ENCODE measurements around the gene PLXNB2. TPM values are rescaled to one million over a fixed set of nuclear protein-coding genes. Genes with fewer than 3 reads are reported as not detected.

The PLXNB2 gene
- total RNA-seq, 5 donors from 2014 or later (not counting 1 experiment from before 2014, with no cell fraction given) = 4.3 to 11.8 (median 6.5) TPM

DNA sequence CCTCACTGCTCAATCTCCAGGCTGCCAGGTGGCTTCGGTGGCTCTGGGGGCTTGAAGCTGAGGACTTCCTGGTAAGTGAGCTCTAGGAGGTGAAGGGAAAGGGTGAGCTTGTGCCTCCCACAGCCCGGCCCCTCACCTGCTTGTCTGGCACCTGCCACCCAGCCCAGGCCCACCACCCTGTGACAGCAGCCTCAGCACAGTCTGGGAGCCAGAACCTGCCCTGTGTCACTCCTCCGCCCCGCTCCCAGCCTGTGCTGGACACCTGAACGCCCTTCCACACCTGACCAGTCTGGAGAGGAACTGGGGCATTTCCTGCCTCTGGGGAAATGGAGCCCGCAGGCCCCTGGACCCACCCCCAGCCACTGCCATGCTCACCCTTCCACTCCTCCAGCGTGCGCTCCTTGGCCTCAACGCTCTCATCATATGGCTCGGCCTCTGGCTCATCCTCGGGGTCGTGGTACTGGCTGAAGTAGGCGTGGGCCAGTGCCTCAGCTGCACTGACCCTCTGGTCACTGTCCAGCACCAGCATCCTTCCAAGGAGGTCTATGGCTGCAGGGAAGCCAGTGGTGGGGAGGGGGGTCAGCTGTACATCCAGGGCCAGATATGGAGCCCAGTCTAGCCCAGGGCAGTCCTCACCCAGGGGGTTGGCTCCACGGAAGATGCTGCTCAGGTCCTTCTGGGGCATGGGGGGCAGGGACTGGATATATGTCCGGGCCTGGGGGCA lies 42.3 kb downstream of the PLXNB2 start:
- H3K9me3 ChIP-seq = no peaks in the 10 kb centered on the region
- 84% methylated on average over 6 of the region's 15 CpGs for WGBS (ENCODE audit: insufficient coverage)
- H3K36me3 ChIP-seq (ENCODE audit: control insufficient read depth in 2 of 2, extremely low read depth in 1 of 2, insufficient read depth in 1 of 2, low read length in 1 of 2) = no peaks in the 10 kb centered on the region
- POLR2A ChIA-PET = no interaction called here
- Mint-ChIP-seq H3K4me3 (no peak overlapping the region), H3K27ac (no peak overlapping the region), H3K9me3 (no peaks in the 10 kb centered on the region), H3K4me1 (peaks cover 12 to 17% (median 15%) of the 10 kb centered on the region in 3 donors), H3K36me3 (no peaks in the 10 kb centered on the region), H3K27me3 (peaks cover 6 to 17% of the 10 kb centered on the region in 2 donors)
- H3K27me3 ChIP-seq (replicated peaks in 1 of 2; ENCODE audit: control insufficient read depth in 2 of 2, extremely low read depth in 1 of 2, insufficient read depth in 2 of 2, low read length in 1 of 2) = peaks cover 0 to 39% of the 10 kb centered on the region in 2 experiments
- H3K4me1 ChIP-seq (ENCODE audit: control insufficient read depth in 1 of 2, extremely low read depth in 1 of 2, insufficient read depth in 2 of 2, low read length in 2 of 2) = peaks cover 0 to 38% of the 10 kb centered on the region in 2 experiments
- DNase-seq (no peak), ATAC-seq (replicated peaks in 1 of 4) (no peak)
- H3K27ac ChIP-seq (ENCODE audit: low read length) = no peak overlapping the region
- CTCF ChIA-PET = interaction anchor here in 1 of 2 donors (1.2 kb wide), 1 partner anchor 13 kb away, joined by 3 read pairs; no protein-coding TSS in a partner anchor
- H3K4me3 ChIP-seq (ENCODE audit: control insufficient read depth in 1 of 2, extremely low read depth in 1 of 2, low read length in 1 of 2) = no peak overlapping the region

DNA sequence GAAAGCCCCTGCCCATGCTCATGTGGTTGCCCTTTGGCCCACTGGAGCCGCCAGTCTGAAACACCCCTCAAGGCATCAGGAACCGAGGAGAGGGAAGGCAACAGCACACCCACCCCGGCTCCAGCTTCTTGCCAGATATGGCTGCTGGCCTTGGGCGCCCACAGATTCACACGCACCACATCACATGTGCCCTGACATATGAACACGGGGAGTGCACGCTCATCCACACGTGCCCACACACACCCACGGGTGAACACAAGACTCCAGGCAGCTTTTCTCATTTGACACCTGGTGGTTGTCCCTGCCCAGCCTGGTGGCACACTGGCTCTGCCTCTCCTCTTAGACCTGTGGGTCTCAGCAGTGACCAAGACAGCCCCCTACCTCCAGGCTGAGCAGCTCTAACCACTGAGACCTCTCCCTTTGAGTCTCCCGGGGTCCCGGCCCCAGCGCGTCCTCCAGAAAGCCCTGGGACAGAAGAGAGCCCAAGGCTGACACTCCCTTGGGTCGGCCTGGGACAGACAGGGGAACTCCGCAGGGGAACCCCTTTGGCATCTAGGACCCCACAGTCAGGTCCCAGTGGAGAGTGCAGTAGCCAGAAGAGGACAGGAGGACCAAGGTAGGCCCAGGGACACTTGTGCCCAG lies 43.2 kb downstream of the PLXNB2 start:
- Histone ChIP-seq H3K27ac (ENCODE audit: low read length) (no peak overlapping the region), H3K36me3 (ENCODE audit: control insufficient read depth in 2 of 2, extremely low read depth in 1 of 2, insufficient read depth in 1 of 2, low read length in 1 of 2) (no peaks in the 10 kb centered on the region), H3K4me1 (ENCODE audit: control insufficient read depth in 1 of 2, extremely low read depth in 1 of 2, insufficient read depth in 2 of 2, low read length in 2 of 2) (peaks cover 0 to 31% of the 10 kb centered on the region in 2 experiments), H3K4me3 (ENCODE audit: control insufficient read depth in 1 of 2, extremely low read depth in 1 of 2, low read length in 1 of 2) (no peak overlapping the region), H3K27me3 (replicated peaks in 1 of 2; ENCODE audit: control insufficient read depth in 2 of 2, extremely low read depth in 1 of 2, insufficient read depth in 2 of 2, low read length in 1 of 2) (peaks cover 0 to 39% of the 10 kb centered on the region in 2 experiments), H3K9me3 (no peaks in the 10 kb centered on the region)
- H3K4me1 Mint-ChIP-seq = peaks cover 11 to 15% (median 12%) of the 10 kb centered on the region in 3 donors
- DNase-seq = no peak
- POLR2A ChIA-PET = no interaction called here
- WGBS (ENCODE audit: insufficient coverage) = 81% methylated on average over 15 of the region's 15 CpGs
- H3K4me3 Mint-ChIP-seq = no peak overlapping the region
- CTCF ChIA-PET = no interaction called here
- H3K27ac Mint-ChIP-seq = no peak overlapping the region
- H3K36me3 Mint-ChIP-seq = no peaks in the 10 kb centered on the region
- peaks cover 6 to 21% of the 10 kb centered on the region in 2 donors for H3K27me3 Mint-ChIP-seq
- ATAC-seq (replicated peaks in 1 of 4) = no peak
- no peaks in the 10 kb centered on the region for H3K9me3 Mint-ChIP-seq

DNA sequence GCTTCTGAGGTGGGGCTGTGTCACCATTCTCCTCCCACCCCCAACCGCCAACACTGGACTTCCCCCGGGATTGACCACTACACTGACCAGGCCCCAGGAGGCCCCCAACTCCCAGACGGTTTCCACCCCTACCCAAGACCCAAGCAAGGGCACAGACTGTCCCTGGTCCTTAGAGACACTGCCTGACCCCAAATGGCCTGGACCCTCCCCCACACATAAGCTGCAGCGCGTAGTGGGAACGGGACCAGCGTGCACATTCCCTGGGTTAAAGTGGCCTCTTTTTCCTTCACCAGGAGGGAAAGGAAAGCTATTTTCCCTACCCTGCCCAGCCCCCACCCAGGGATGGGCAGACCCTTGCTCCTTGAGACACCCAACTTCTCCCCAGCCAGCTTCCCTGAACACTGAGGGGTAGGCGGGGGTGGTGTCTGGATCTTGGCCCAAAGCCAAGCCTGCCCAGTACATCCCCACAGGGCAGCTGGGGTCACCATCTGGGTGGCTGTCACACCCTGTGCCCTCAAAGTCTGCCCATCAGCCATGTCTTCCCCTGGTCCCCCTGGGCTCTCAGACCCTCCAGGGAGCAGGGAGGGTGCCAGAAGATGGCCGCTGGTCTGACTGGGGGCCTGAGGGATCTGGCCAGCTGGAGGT lies 44.4 kb downstream of the PLXNB2 start:
- Mint-ChIP-seq H3K27ac (no peak overlapping the region), H3K4me3 (no peak overlapping the region), H3K27me3 (peaks cover 14 to 30% of the 10 kb centered on the region in 2 donors), H3K9me3 (no peaks in the 10 kb centered on the region), H3K36me3 (no peaks in the 10 kb centered on the region), H3K4me1 (peaks cover 6 to 8% (median 7%) of the 10 kb centered on the region in 3 donors)
- ChIA-PET CTCF (no interaction called here), POLR2A (no interaction called here)
- Histone ChIP-seq H3K4me3 (ENCODE audit: control insufficient read depth in 1 of 2, extremely low read depth in 1 of 2, low read length in 1 of 2) (no peak overlapping the region), H3K4me1 (ENCODE audit: control insufficient read depth in 1 of 2, extremely low read depth in 1 of 2, insufficient read depth in 2 of 2, low read length in 2 of 2) (peaks cover 0 to 21% of the 10 kb centered on the region in 2 experiments), H3K9me3 (no peaks in the 10 kb centered on the region), H3K27ac (ENCODE audit: low read length) (no peak overlapping the region), H3K36me3 (ENCODE audit: control insufficient read depth in 2 of 2, extremely low read depth in 1 of 2, insufficient read depth in 1 of 2, low read length in 1 of 2) (no peaks in the 10 kb centered on the region), H3K27me3 (replicated peaks in 1 of 2; ENCODE audit: control insufficient read depth in 2 of 2, extremely low read depth in 1 of 2, insufficient read depth in 2 of 2, low read length in 1 of 2) (peaks cover 0 to 42% of the 10 kb centered on the region in 2 experiments)
- ATAC-seq (replicated peaks in 1 of 4) (no peak), DNase-seq (no peak)
- WGBS (ENCODE audit: insufficient coverage) = 72% methylated on average over 4 of the region's 9 CpGs

DNA sequence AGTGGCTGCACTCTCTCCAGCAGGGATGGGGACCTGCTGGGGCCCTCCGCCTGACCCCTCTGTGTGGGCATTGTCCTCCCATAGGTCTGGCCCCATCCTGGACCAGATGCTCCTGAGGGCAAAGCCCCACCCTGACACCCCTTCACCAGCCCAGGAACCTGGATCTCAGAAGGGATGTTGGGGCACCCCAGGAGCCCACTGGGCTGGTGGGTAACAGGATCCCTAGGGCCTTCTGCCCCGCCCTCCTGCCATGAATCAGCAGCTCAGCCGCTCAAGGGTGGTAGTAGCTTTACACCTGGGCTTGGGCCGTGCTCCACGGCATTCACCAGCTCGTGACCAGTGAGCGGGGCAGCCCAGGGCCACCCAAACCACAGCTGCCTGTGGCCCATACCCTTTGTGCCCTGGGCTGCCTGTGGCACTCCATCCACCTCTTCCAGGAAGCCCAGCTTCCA lies 45.0 kb downstream of the PLXNB2 start:
- Mint-ChIP-seq H3K9me3 (no peaks in the 10 kb centered on the region), H3K4me1 (peaks cover 6 to 7% (median 7%) of the 10 kb centered on the region in 3 donors), H3K36me3 (no peaks in the 10 kb centered on the region), H3K27me3 (peaks cover 14 to 31% of the 10 kb centered on the region in 2 donors), H3K27ac (no peak overlapping the region), H3K4me3 (peak overlapping the region; percentile 41 to 75 (median 47))
- Histone ChIP-seq H3K27ac (ENCODE audit: low read length) (no peak overlapping the region), H3K27me3 (replicated peaks in 1 of 2; ENCODE audit: control insufficient read depth in 2 of 2, extremely low read depth in 1 of 2, insufficient read depth in 2 of 2, low read length in 1 of 2) (peaks cover 0 to 42% of the 10 kb centered on the region in 2 experiments), H3K4me1 (ENCODE audit: control insufficient read depth in 1 of 2, extremely low read depth in 1 of 2, insufficient read depth in 2 of 2, low read length in 2 of 2) (peaks cover 0 to 18% of the 10 kb centered on the region in 2 experiments), H3K4me3 (ENCODE audit: control insufficient read depth in 1 of 2, extremely low read depth in 1 of 2, low read length in 1 of 2) (no peak overlapping the region), H3K9me3 (no peaks in the 10 kb centered on the region), H3K36me3 (ENCODE audit: control insufficient read depth in 2 of 2, extremely low read depth in 1 of 2, insufficient read depth in 1 of 2, low read length in 1 of 2) (no peaks in the 10 kb centered on the region)
- ChIA-PET CTCF (interaction anchor here in 1 of 2 donors (1.5 kb wide), 1 partner anchor 10 kb away, joined by 4 read pairs; no protein-coding TSS in a partner anchor), POLR2A (no interaction called here)
- DNase-seq (no peak), ATAC-seq (replicated peaks in 1 of 4) (no peak)
- 37% methylated on average over 7 of the region's 7 CpGs for WGBS (ENCODE audit: insufficient coverage)

DNA sequence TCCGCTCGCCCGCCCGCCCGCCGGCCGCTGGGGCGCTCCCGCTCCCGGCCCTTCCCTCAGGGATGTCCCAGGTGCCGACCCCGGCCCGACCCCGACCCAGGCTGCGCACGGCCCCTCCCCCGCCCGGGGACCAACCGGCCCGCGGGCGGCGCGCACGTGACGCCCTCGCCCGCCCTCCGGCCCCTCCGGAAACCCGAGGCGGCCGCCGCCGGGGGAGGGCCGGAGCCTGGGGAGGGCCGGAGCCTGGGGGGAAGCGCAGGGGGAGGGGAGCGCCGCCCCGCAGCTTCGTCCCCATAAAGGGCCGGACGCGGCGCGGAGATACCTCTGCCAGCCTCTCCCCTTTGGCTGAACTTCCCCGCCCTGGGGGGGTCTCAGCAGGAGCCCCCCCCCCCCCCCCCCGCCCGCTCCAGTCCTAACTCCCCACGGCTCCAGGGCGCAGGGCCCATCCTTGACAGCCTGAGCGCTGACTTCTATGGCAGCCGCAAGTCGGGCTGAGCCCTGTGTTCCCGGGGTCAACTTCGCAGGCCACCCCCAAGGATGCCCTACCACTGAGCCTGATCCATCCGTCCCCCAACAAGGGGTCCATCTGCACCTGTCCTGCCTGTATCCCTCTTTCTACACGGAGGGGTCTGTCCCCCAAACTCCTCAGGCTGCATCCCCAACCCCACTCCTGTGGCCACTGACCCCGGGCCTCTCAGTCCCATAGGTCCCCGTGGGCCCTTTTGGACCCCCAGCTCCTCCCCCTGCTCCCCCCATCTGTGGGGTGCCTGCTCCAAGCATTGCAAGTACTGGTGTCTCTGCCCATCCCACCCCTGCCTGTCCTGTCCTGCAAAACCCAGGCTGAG lies 45.6 kb downstream of the PLXNB2 start, which contains the start of gene MAPK12:
Gene MAPK12 (minus strand): TSS at position 69 of the 845 bp plus-strand sequence. CDS start 174 bp downstream, outside the sequence.
- H3K36me3 ChIP-seq (ENCODE audit: control insufficient read depth in 2 of 2, extremely low read depth in 1 of 2, insufficient read depth in 1 of 2, low read length in 1 of 2) = no peaks in the 10 kb centered on the region
- POLR2A ChIA-PET = no interaction called here
- no peak within 1 kb of the TSS for H3K4me3 ChIP-seq (ENCODE audit: control insufficient read depth in 1 of 2, extremely low read depth in 1 of 2, low read length in 1 of 2)
- H3K4me3 Mint-ChIP-seq = peak within 1 kb of the TSS; percentile 41 to 75 (median 47)
- H3K27ac ChIP-seq (ENCODE audit: low read length) = no peak within 1 kb of the TSS
- no peaks in the 10 kb centered on the region for H3K9me3 Mint-ChIP-seq
- DNase-seq = no peak
- ATAC-seq (replicated peaks in 1 of 4) = no peak
- H3K4me1 ChIP-seq (ENCODE audit: control insufficient read depth in 1 of 2, extremely low read depth in 1 of 2, insufficient read depth in 2 of 2, low read length in 2 of 2) = peaks cover 0 to 18% of the 10 kb centered on the region in 2 experiments
- peaks cover 6 to 7% (median 7%) of the 10 kb centered on the region in 3 donors for H3K4me1 Mint-ChIP-seq
- peaks cover 14 to 34% of the 10 kb centered on the region in 2 donors for H3K27me3 Mint-ChIP-seq
- CTCF ChIA-PET = interaction anchor here in 1 of 2 donors (1.5 kb wide), 1 partner anchor 9 kb away, joined by 4 read pairs; no protein-coding TSS in a partner anchor
- WGBS (ENCODE audit: insufficient coverage) = 6% methylated on average over 46 of the region's 61 CpGs
- H3K9me3 ChIP-seq = no peaks in the 10 kb centered on the region
- no peaks in the 10 kb centered on the region for H3K36me3 Mint-ChIP-seq
- H3K27ac Mint-ChIP-seq = no peak within 1 kb of the TSS
- H3K27me3 ChIP-seq (replicated peaks in 1 of 2; ENCODE audit: control insufficient read depth in 2 of 2, extremely low read depth in 1 of 2, insufficient read depth in 2 of 2, low read length in 1 of 2) = peaks cover 0 to 46% of the 10 kb centered on the region in 2 experiments
